ENCODE results near the gene OR1L8. TPM values are rescaled to one million over a fixed set of nuclear protein-coding genes. Genes with fewer than 3 reads are reported as not detected.
"Not testable (repeated sequence)": the region's sequence is repeated elsewhere in the genome, so short reads cannot be mapped to it uniquely, and the experiment has no call there.

The OR1L8 gene
- total RNA-seq, 2 experiments from 2014 or later = not detected

- Mint-ChIP-seq H3K36me3 (ENCODE audit: low read depth) (no peaks in the 10 kb centered on the region), H3K27ac (no peak within 1 kb of the TSS), H3K4me3 (no peak within 1 kb of the TSS), H3K4me1 (no peaks in the 10 kb centered on the region), H3K9me3 (ENCODE audit: low read depth) (no peaks in the 10 kb centered on the region), H3K27me3 (peaks cover 22% of the 10 kb centered on the region)
- intact Hi-C loops (cut with DNase I, micrococcal nuclease) = no loop called here
- no peak for DNase-seq
- POLR2A ChIA-PET = no interaction called here
- no peak for ATAC-seq
- CTCF ChIA-PET = interaction anchor here (0.6 to 1.0 kb wide), 2 partner anchors 494 to 1049 kb away, joined by 3 to 4 read pairs; no protein-coding TSS in a partner anchor
Observed at GRCh38 chr9:122552812-122553211, 30.4 kb downstream of the OR1L8 start, which contains the start of gene OR1N2. TSS of gene OR1N2 (plus strand) at chr9:122553112. CDS start at chr9:122553212, 100 bp downstream.

- no peaks in the 10 kb centered on the region for H3K9me3 Mint-ChIP-seq (ENCODE audit: low read depth)
- no peaks in the 10 kb centered on the region for H3K4me1 Mint-ChIP-seq
- intact Hi-C loops (cut with DNase I, micrococcal nuclease) = no loop called here
- POLR2A ChIA-PET = no interaction called here
- CTCF ChIA-PET = interaction anchor here (0.6 kb wide), 1 partner anchor 259 kb away, joined by 3 read pairs; no protein-coding TSS in a partner anchor
- no peaks in the 10 kb centered on the region for H3K36me3 Mint-ChIP-seq (ENCODE audit: low read depth)
- ATAC-seq (no peak), DNase-seq (no peak)
- peaks cover 24% of the 10 kb centered on the region for H3K27me3 Mint-ChIP-seq
- H3K27ac Mint-ChIP-seq = no peak overlapping the region
- no peak overlapping the region for H3K4me3 Mint-ChIP-seq
Observed at GRCh38 chr9:122551371-122551770, 31.8 kb downstream of the OR1L8 start.

GRCh38 chr9:122546196-122546595 lies 37.0 kb downstream of the OR1L8 start:
- H3K4me3 Mint-ChIP-seq = no peak overlapping the region
- intact Hi-C loops (cut with DNase I, micrococcal nuclease) = no loop called here
- no peak for DNase-seq
- H3K9me3 Mint-ChIP-seq (ENCODE audit: low read depth) = no peaks in the 10 kb centered on the region
- H3K27me3 Mint-ChIP-seq = peaks cover 12% of the 10 kb centered on the region
- CTCF ChIA-PET = interaction anchor here (1.5 kb wide), 1 partner anchor 17 kb away, joined by 4 read pairs; no protein-coding TSS in a partner anchor
- H3K27ac Mint-ChIP-seq = no peak overlapping the region
- POLR2A ChIA-PET = no interaction called here
- no peak for ATAC-seq
- H3K36me3 Mint-ChIP-seq (ENCODE audit: low read depth) = no peaks in the 10 kb centered on the region
- H3K4me1 Mint-ChIP-seq = no peaks in the 10 kb centered on the region

GRCh38 chr9:122538757-122539156 lies 44.4 kb downstream of the OR1L8 start:
- CTCF ChIA-PET = no interaction called here
- Mint-ChIP-seq H3K27me3 (peaks cover 7% of the 10 kb centered on the region), H3K27ac (no peak overlapping the region), H3K4me3 (no peak overlapping the region), H3K36me3 (ENCODE audit: low read depth) (no peaks in the 10 kb centered on the region), H3K9me3 (ENCODE audit: low read depth) (peaks cover 3% of the 10 kb centered on the region), H3K4me1 (no peaks in the 10 kb centered on the region)
- no peak for DNase-seq
- no peak for ATAC-seq
- intact Hi-C loops (cut with DNase I, micrococcal nuclease) = no loop called here
- POLR2A ChIA-PET = no interaction called here

GRCh38 chr9:122537066-122537465 lies 46.1 kb downstream of the OR1L8 start:
- H3K27me3 Mint-ChIP-seq; H3K4me3 Mint-ChIP-seq; CTCF ChIA-PET; H3K36me3 Mint-ChIP-seq (ENCODE audit: low read depth); DNase-seq; H3K9me3 Mint-ChIP-seq (ENCODE audit: low read depth); H3K27ac Mint-ChIP-seq; POLR2A ChIA-PET; intact Hi-C loops (cut with DNase I, micrococcal nuclease); ATAC-seq; H3K4me1 Mint-ChIP-seq: not testable (repeated sequence)

- intact Hi-C loops (cut with DNase I, micrococcal nuclease) = no loop called here
- Mint-ChIP-seq H3K4me3 (no peak overlapping the region), H3K9me3 (ENCODE audit: low read depth) (peaks cover 3% of the 10 kb centered on the region), H3K36me3 (ENCODE audit: low read depth) (no peaks in the 10 kb centered on the region), H3K4me1 (no peaks in the 10 kb centered on the region), H3K27me3 (peaks cover 8% of the 10 kb centered on the region), H3K27ac (no peak overlapping the region)
- ATAC-seq (no peak), DNase-seq (no peak)
- POLR2A ChIA-PET = no interaction called here
- CTCF ChIA-PET = no interaction called here
Observed at GRCh38 chr9:122536134-122536533, 47.0 kb downstream of the OR1L8 start.

- POLR2A ChIA-PET; H3K9me3 Mint-ChIP-seq (ENCODE audit: low read depth); H3K27ac Mint-ChIP-seq; H3K4me1 Mint-ChIP-seq; H3K36me3 Mint-ChIP-seq (ENCODE audit: low read depth); H3K4me3 Mint-ChIP-seq; ATAC-seq; intact Hi-C loops (cut with DNase I, micrococcal nuclease); CTCF ChIA-PET; DNase-seq: not testable (repeated sequence)
- H3K27me3 Mint-ChIP-seq = peaks cover 17% of the 10 kb centered on the region
Observed at GRCh38 chr9:122531157-122531556, 52.0 kb downstream of the OR1L8 start.

- POLR2A ChIA-PET = no interaction called here
Observed at GRCh38 chr9:122527193-122527592, 56.0 kb downstream of the OR1L8 start, which contains the start of gene OR1N1. TSS of gene OR1N1 (minus strand) at chr9:122527293. CDS start at chr9:122527293, 0 bp downstream.

GRCh38 chr9:122526602-122527001 lies 56.6 kb downstream of the OR1L8 start:
- CTCF ChIA-PET = no interaction called here

More at GRCh38 chr9:122527193-122527592, 56.0 kb downstream of the OR1L8 start, which contains the start of gene OR1N1:
- intact Hi-C loops (cut with DNase I, micrococcal nuclease) = no loop called here
- no peaks in the 10 kb centered on the region for H3K9me3 Mint-ChIP-seq (ENCODE audit: low read depth)
- no peaks in the 10 kb centered on the region for H3K36me3 Mint-ChIP-seq (ENCODE audit: low read depth)
- CTCF ChIA-PET = no interaction called here
- ATAC-seq = no peak
- DNase-seq = no peak
- H3K4me3 Mint-ChIP-seq = no peak within 1 kb of the TSS
- peaks cover 18% of the 10 kb centered on the region for H3K27me3 Mint-ChIP-seq
- H3K4me1 Mint-ChIP-seq = peaks cover 5% of the 10 kb centered on the region
- no peak within 1 kb of the TSS for H3K27ac Mint-ChIP-seq

GRCh38 chr9:122519376-122519775 lies 63.8 kb downstream of the OR1L8 start:
- no peak for ATAC-seq
- no peaks in the 10 kb centered on the region for H3K4me1 Mint-ChIP-seq
- H3K9me3 Mint-ChIP-seq (ENCODE audit: low read depth) = no peaks in the 10 kb centered on the region
- H3K27ac Mint-ChIP-seq = no peak overlapping the region
- ChIA-PET CTCF (no interaction called here), POLR2A (no interaction called here)
- intact Hi-C loops (cut with DNase I, micrococcal nuclease) = no loop called here
- no peaks in the 10 kb centered on the region for H3K36me3 Mint-ChIP-seq (ENCODE audit: low read depth)
- H3K27me3 Mint-ChIP-seq = peaks cover 14% of the 10 kb centered on the region
- DNase-seq = no peak
- H3K4me3 Mint-ChIP-seq = no peak overlapping the region

More at GRCh38 chr9:122526602-122527001, 56.6 kb downstream of the OR1L8 start:
- DNase-seq (peak; percentile 41), ATAC-seq (peak; percentile 86)
- Mint-ChIP-seq H3K27ac (no peak overlapping the region), H3K4me1 (peaks cover 5% of the 10 kb centered on the region), H3K36me3 (ENCODE audit: low read depth) (no peaks in the 10 kb centered on the region), H3K4me3 (no peak overlapping the region), H3K27me3 (peaks cover 18% of the 10 kb centered on the region), H3K9me3 (ENCODE audit: low read depth) (no peaks in the 10 kb centered on the region)
- POLR2A ChIA-PET = no interaction called here
- intact Hi-C loops (cut with DNase I, micrococcal nuclease) = no loop called here

GRCh38 chr9:122518841-122519240 lies 64.3 kb downstream of the OR1L8 start, which contains the start of gene OR1J4:
TSS of gene OR1J4 (plus strand) at chr9:122519141. CDS start at chr9:122519141, 0 bp downstream.
- Mint-ChIP-seq H3K36me3 (ENCODE audit: low read depth) (no peaks in the 10 kb centered on the region), H3K27ac (no peak within 1 kb of the TSS), H3K4me1 (no peaks in the 10 kb centered on the region), H3K4me3 (no peak within 1 kb of the TSS), H3K27me3 (peaks cover 14% of the 10 kb centered on the region), H3K9me3 (ENCODE audit: low read depth) (no peaks in the 10 kb centered on the region)
- intact Hi-C loops (cut with DNase I, micrococcal nuclease) = no loop called here
- no peak for DNase-seq
- ChIA-PET POLR2A (no interaction called here), CTCF (no interaction called here)
- ATAC-seq = no peak

GRCh38 chr9:122518226-122518625 lies 65.0 kb downstream of the OR1L8 start:
- Mint-ChIP-seq H3K4me3 (no peak overlapping the region), H3K9me3 (ENCODE audit: low read depth) (no peaks in the 10 kb centered on the region), H3K36me3 (ENCODE audit: low read depth) (no peaks in the 10 kb centered on the region), H3K27me3 (peaks cover 12% of the 10 kb centered on the region), H3K27ac (no peak overlapping the region), H3K4me1 (no peaks in the 10 kb centered on the region)
- ATAC-seq (no peak), DNase-seq (no peak)
- intact Hi-C loops (cut with DNase I, micrococcal nuclease) = no loop called here
- POLR2A ChIA-PET = no interaction called here
- CTCF ChIA-PET = interaction anchor here (0.5 kb wide), 1 partner anchor 9 kb away, joined by 3 read pairs; no protein-coding TSS in a partner anchor

Data from activated CD4-positive, alpha-beta T cell treated with anti-CD3 and anti-CD28 coated beads for 36 hours (primary cell).